Panc1 (cell line): ENCODE data around the gene TSPAN14.

Source experiments
- CTCF ChIP-seq: fragments of 450-650 bp; IDR thresholded peaks from 2 replicates; pipeline ENCODE4 v1.5.1; 2017; ENCODE audit warnings: mild to moderate bottlenecking
- POLR2AphosphoS5 ChIP-seq: IDR thresholded peaks from 2 replicates; pipeline ENCODE4 v1.6.1; 2012; ENCODE audit warnings: mild to moderate bottlenecking, low read depth, low read length, moderate library complexity
- REST ChIP-seq, 2 experiments: IDR thresholded peaks; 2 replicates each; pipeline ENCODE4 v1.6.1; 2011 to 2012; ENCODE audit warnings: low read depth in 2 of 2, control low read depth in 1 of 2, low read length in 1 of 2, mild to moderate bottlenecking in 1 of 2, moderate library complexity in 1 of 2; ENCODE audit not compliant: insufficient read depth in 1 of 2
- SIN3A ChIP-seq: IDR thresholded peaks from 2 replicates; pipeline ENCODE4 v1.6.1; 2012; ENCODE audit warnings: low read depth, mild to moderate bottlenecking, low read length, moderate library complexity, borderline replicate concordance; ENCODE audit not compliant: insufficient read depth
- TCF7L2 ChIP-seq: IDR thresholded peaks from 2 replicates; pipeline ENCODE4 v1.6.1; 2011; ENCODE audit warnings: mild to moderate bottlenecking, low read depth, low read length, inconsistent platforms

DNA sequence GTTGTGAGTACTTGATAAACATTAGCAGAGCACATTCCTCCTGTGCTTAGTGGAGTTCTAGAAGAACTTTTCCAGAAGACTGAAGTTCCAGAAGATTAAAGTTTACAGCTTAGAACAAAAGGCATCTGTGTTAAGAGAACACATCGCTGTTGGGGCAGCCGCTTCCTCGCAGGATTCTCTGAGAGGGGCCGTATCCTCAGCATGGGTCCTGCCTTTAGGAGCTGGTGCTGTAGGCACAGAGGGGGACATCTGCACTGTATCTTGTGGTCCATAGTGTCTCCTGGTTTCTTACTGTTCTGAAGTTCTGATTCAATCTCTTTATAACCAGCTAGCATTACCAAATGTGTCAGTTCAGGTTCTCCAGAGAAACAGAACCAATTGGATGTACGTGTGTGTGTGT, 99.9 kb downstream of the TSPAN14 start:
- no peak for TF ChIP-seq CTCF
- no peak for TF ChIP-seq REST (IDR thresholded peaks at IDR 0.05; ENCODE audit: insufficient read depth in 1 of 2, low read depth in 2 of 2, low read length in 1 of 2)
- TF ChIP-seq POLR2AphosphoS5: no peak
- TF ChIP-seq SIN3A: no peak
- no peak for TF ChIP-seq TCF7L2
